ENCODE results near the gene GNAZ. TPM values are rescaled to one million over a fixed set of nuclear protein-coding genes. Genes with fewer than 3 reads are reported as not detected.

The GNAZ gene
- total RNA-seq, 1 donor, result 1.3 TPM

- no peak for TF ChIP-seq CTCF (IDR thresholded peaks at IDR 0.05; ENCODE audit: insufficient read depth, low read depth, low read length)
- no peak overlapping the region for H3K4me3 ChIP-seq (ENCODE audit: low read depth, low read length)
- DNase-seq (ENCODE audit: low read depth), result no peak
Measured at GRCh38 chr22:23158516-23159290, 88.4 kb downstream of the GNAZ start.

- H3K4me3 ChIP-seq (ENCODE audit: low read depth, low read length), result no peak overlapping the region
- DNase-seq (ENCODE audit: low read depth), result no peak
- TF ChIP-seq CTCF (IDR thresholded peaks at IDR 0.05; ENCODE audit: insufficient read depth, low read depth, low read length), result no peak
Measured at GRCh38 chr22:23159291-23159630, 88.9 kb downstream of the GNAZ start.

GRCh38 chr22:23161029-23161428 is 90.7 kb downstream of the GNAZ start:
- H3K4me3 ChIP-seq (ENCODE audit: low read depth, low read length), result no peak overlapping the region
- no peak for TF ChIP-seq CTCF (IDR thresholded peaks at IDR 0.05; ENCODE audit: insufficient read depth, low read depth, low read length)
- DNase-seq (ENCODE audit: low read depth), result no peak

- no peak overlapping the region for H3K4me3 ChIP-seq (ENCODE audit: low read depth, low read length)
- no peak for TF ChIP-seq CTCF (IDR thresholded peaks at IDR 0.05; ENCODE audit: insufficient read depth, low read depth, low read length)
- DNase-seq (ENCODE audit: low read depth), result no peak
Measured at GRCh38 chr22:23161574-23161973, 91.3 kb downstream of the GNAZ start.

- no peak for TF ChIP-seq CTCF (IDR thresholded peaks at IDR 0.05; ENCODE audit: insufficient read depth, low read depth, low read length)
- H3K4me3 ChIP-seq (ENCODE audit: low read depth, low read length), result no peak overlapping the region
- DNase-seq (ENCODE audit: low read depth), result no peak
Measured at GRCh38 chr22:23163665-23164064, 93.3 kb downstream of the GNAZ start.

- H3K4me3 ChIP-seq (ENCODE audit: low read depth, low read length), result no peak overlapping the region
- TF ChIP-seq CTCF (IDR thresholded peaks at IDR 0.05; ENCODE audit: insufficient read depth, low read depth, low read length), result no peak
- no peak for DNase-seq (ENCODE audit: low read depth)
Measured at GRCh38 chr22:23164091-23164490, 93.8 kb downstream of the GNAZ start.

All from fibroblast of villous mesenchyme (primary cell).